Skeletal muscle cell (primary cell): ENCODE data around the gene RPS19BP1.

Experiments used
- DNase-seq: peaks from one replicate; pipeline ENCODE4 v3.0.0-alpha.2; 2010; ENCODE audit warnings: low read depth
- H3K4me3 ChIP-seq: 2 replicates; pipeline ENCODE4 v1.5.1; 2011; ENCODE audit warnings: low read depth, mild to moderate bottlenecking, control low read depth, low read length, moderate library complexity

The RPS19BP1 gene

GRCh38 chr22:39494471-39495120 is 38.0 kb downstream of the RPS19BP1 start:
- no peak for DNase-seq
- no peak overlapping the region for H3K4me3 ChIP-seq

- DNase-seq = no peak
- H3K4me3 ChIP-seq = no peak overlapping the region
These were observed 38.8 kb downstream of the RPS19BP1 start for GRCh38 chr22:39493759-39494158.

- no peak overlapping the region for H3K4me3 ChIP-seq
- no peak for DNase-seq
These were observed 40.4 kb downstream of the RPS19BP1 start for GRCh38 chr22:39492186-39492585.

GRCh38 chr22:39491696-39492095 is 40.9 kb downstream of the RPS19BP1 start:
- no peak for DNase-seq
- H3K4me3 ChIP-seq = no peak overlapping the region

- H3K4me3 ChIP-seq = no peak overlapping the region
- DNase-seq = no peak
These were observed 41.4 kb downstream of the RPS19BP1 start for GRCh38 chr22:39490966-39491680.

- no peak overlapping the region for H3K4me3 ChIP-seq
- DNase-seq = no peak
These were observed 42.3 kb downstream of the RPS19BP1 start for GRCh38 chr22:39490135-39490798.

GRCh38 chr22:39489094-39490068 is 43.2 kb downstream of the RPS19BP1 start:
- DNase-seq = no peak
- H3K4me3 ChIP-seq = no peak overlapping the region

GRCh38 chr22:39488563-39489083 is 43.9 kb downstream of the RPS19BP1 start:
- H3K4me3 ChIP-seq = no peak overlapping the region

GRCh38 chr22:39487826-39488520 is 44.6 kb downstream of the RPS19BP1 start:
- no peak for DNase-seq
- no peak overlapping the region for H3K4me3 ChIP-seq

More at GRCh38 chr22:39488563-39489083, 43.9 kb downstream of the RPS19BP1 start:
- DNase-seq = no peak

- H3K4me3 ChIP-seq = no peak overlapping the region
- DNase-seq = no peak
These were observed 45.4 kb downstream of the RPS19BP1 start for GRCh38 chr22:39486951-39487825.

- no peak overlapping the region for H3K4me3 ChIP-seq
- no peak for DNase-seq
These were observed 49.8 kb downstream of the RPS19BP1 start for GRCh38 chr22:39482768-39483167.

GRCh38 chr22:39481595-39481994 is 51.0 kb downstream of the RPS19BP1 start:
- DNase-seq = no peak
- no peak overlapping the region for H3K4me3 ChIP-seq

- no peak for DNase-seq
- no peak overlapping the region for H3K4me3 ChIP-seq
These were observed 51.5 kb downstream of the RPS19BP1 start for GRCh38 chr22:39481054-39481453.

- DNase-seq = no peak
- H3K4me3 ChIP-seq = no peak overlapping the region
These were observed 52.0 kb downstream of the RPS19BP1 start for GRCh38 chr22:39480557-39480956.

GRCh38 chr22:39479254-39479653 is 53.3 kb downstream of the RPS19BP1 start:
- no peak for DNase-seq
- no peak overlapping the region for H3K4me3 ChIP-seq
